GM12864 (cell line): ENCODE measurements around the gene UBA52.
A peak's percentile ranks its signal among the peaks of the same experiment; 100 is the strongest.
"Not testable (repeated sequence)": the region's sequence is repeated elsewhere in the genome, so short reads cannot be mapped to it uniquely, and the experiment has no call there.

Source experiments
- DNase-seq: peaks from one replicate; pipeline ENCODE4 v3.0.0-alpha.2; 2011; ENCODE audit warnings: low read depth
- H3K4me3 ChIP-seq: 2 replicates; pipeline ENCODE4 v1.5.1; 2011; ENCODE audit warnings: mild to moderate bottlenecking, low read depth, low read length, control low read depth
- CTCF ChIP-seq: IDR thresholded peaks from 2 replicates; pipeline ENCODE4 v1.5.1; 2011; ENCODE audit warnings: low read depth, mild to moderate bottlenecking, moderate library complexity, low read length, control low read depth, inconsistent platforms; ENCODE audit errors: missing control alignments

Gene UBA52

GRCh38 chr19:18599485-18599884 lies 27.8 kb downstream of the UBA52 start:
- no peak for TF ChIP-seq CTCF

GRCh38 chr19:18600692-18601397 lies 29.2 kb downstream of the UBA52 start:
- DNase-seq, H3K4me3 ChIP-seq: not testable (repeated sequence)

More at GRCh38 chr19:18599485-18599884, 27.8 kb downstream of the UBA52 start:
- no peak for DNase-seq
- no peak overlapping the region for H3K4me3 ChIP-seq

- no peak for DNase-seq
- H3K4me3 ChIP-seq = no peak overlapping the region
- no peak for TF ChIP-seq CTCF
Measured at GRCh38 chr19:18601875-18602274, 30.2 kb downstream of the UBA52 start.

- DNase-seq = no peak
- H3K4me3 ChIP-seq = no peak overlapping the region
- TF ChIP-seq CTCF = peak; percentile 30
Measured at GRCh38 chr19:18603255-18603957, 31.7 kb downstream of the UBA52 start.

GRCh38 chr19:18603958-18604819 lies 32.5 kb downstream of the UBA52 start:
- H3K4me3 ChIP-seq = no peak overlapping the region
- TF ChIP-seq CTCF = no peak
- no peak for DNase-seq

GRCh38 chr19:18604820-18605159 lies 33.1 kb downstream of the UBA52 start:
- DNase-seq = no peak
- no peak overlapping the region for H3K4me3 ChIP-seq
- TF ChIP-seq CTCF = no peak

GRCh38 chr19:18605196-18605545 lies 33.5 kb downstream of the UBA52 start:
- no peak for DNase-seq
- TF ChIP-seq CTCF = no peak
- no peak overlapping the region for H3K4me3 ChIP-seq
